Neural cell (in vitro differentiated cells): ENCODE data around the gene TMEM132C.

Experiments
- CTCF ChIP-seq: fragments of 450-650 bp; IDR thresholded peaks from 2 replicates; pipeline ENCODE4 v1.5.1; 2014; ENCODE audit warnings: antibody characterized with exemption, mild to moderate bottlenecking, moderate library complexity; ENCODE audit not compliant: poor library complexity, severe bottlenecking
- EP300 ChIP-seq: fragments of 450-650 bp; conservative IDR thresholded peaks from 2 replicates; pipeline ENCODE4 v1.6.1; 2014; ENCODE audit warnings: antibody characterized with exemption, mild to moderate bottlenecking, moderate library complexity; ENCODE audit not compliant: poor library complexity, severe bottlenecking
- EZH2 ChIP-seq: fragments of 200-600, 300-800 bp; shearing (Covaris generic), sonication (generic); IDR thresholded peaks from 2 replicates; pipeline ENCODE4 v1.6.1; 2014; ENCODE audit warnings: antibody characterized with exemption, low read length, borderline replicate concordance, mild to moderate bottlenecking; ENCODE audit not compliant: insufficient read depth, poor library complexity, severe bottlenecking
- POLR2AphosphoS5 ChIP-seq: IDR thresholded peaks from 2 replicates; pipeline ENCODE4 v1.6.1; 2012
- RAD21 ChIP-seq: fragments of 450-650 bp; conservative IDR thresholded peaks from 2 replicates; pipeline ENCODE4 v1.6.1; 2014; ENCODE audit warnings: antibody characterized with exemption, mild to moderate bottlenecking, moderate library complexity
- TAF1 ChIP-seq: IDR thresholded peaks from 2 replicates; pipeline ENCODE4 v1.6.1; 2012; ENCODE audit warnings: low read depth
- TF ChIP-seq, protein P1 (sequence below): IDR thresholded peaks from 2 replicates; pipeline ENCODE4 v1.6.1; 2012; ENCODE audit warnings: borderline replicate concordance

DNA sequence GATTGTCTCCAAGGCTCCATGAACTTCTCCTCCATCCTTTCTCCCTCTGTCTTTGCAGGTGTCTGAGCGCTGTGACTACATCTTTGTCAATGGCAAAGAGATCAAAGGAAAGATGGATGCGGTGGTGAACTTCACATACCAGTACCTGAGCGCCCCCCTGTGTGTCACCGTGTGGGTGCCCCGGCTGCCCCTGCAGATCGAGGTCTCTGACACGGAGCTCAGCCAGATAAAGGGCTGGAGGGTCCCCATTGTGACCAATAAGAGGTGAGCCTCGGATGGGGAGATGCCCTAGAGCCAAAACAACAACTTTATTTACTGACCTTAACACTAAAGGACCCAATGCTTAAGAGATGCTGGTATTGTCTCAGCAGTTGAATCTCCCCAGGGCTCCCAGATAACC, 426.8 kb downstream of the TMEM132C start:
- peak; percentile 11 for TF ChIP-seq CTCF
- no peak for TF ChIP-seq RAD21
- no peak for TF ChIP-seq POLR2AphosphoS5
- TF ChIP-seq, protein P1, sequence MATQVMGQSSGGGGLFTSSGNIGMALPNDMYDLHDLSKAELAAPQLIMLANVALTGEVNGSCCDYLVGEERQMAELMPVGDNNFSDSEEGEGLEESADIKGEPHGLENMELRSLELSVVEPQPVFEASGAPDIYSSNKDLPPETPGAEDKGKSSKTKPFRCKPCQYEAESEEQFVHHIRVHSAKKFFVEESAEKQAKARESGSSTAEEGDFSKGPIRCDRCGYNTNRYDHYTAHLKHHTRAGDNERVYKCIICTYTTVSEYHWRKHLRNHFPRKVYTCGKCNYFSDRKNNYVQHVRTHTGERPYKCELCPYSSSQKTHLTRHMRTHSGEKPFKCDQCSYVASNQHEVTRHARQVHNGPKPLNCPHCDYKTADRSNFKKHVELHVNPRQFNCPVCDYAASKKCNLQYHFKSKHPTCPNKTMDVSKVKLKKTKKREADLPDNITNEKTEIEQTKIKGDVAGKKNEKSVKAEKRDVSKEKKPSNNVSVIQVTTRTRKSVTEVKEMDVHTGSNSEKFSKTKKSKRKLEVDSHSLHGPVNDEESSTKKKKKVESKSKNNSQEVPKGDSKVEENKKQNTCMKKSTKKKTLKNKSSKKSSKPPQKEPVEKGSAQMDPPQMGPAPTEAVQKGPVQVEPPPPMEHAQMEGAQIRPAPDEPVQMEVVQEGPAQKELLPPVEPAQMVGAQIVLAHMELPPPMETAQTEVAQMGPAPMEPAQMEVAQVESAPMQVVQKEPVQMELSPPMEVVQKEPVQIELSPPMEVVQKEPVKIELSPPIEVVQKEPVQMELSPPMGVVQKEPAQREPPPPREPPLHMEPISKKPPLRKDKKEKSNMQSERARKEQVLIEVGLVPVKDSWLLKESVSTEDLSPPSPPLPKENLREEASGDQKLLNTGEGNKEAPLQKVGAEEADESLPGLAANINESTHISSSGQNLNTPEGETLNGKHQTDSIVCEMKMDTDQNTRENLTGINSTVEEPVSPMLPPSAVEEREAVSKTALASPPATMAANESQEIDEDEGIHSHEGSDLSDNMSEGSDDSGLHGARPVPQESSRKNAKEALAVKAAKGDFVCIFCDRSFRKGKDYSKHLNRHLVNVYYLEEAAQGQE: no peak
- TF ChIP-seq EP300: no peak
- no peak for TF ChIP-seq EZH2
- no peak for TF ChIP-seq TAF1
